ENCODE data around the gene PDXK. TPM values are rescaled to one million over a fixed set of nuclear protein-coding genes. Genes with fewer than 3 reads are reported as not detected.

Gene PDXK
- total and polyA plus RNA-seq, 2 of the 8 experiments (the other 6 are each of a cell fraction or from before 2014, with no cell fraction given) = 78.0 to 112 TPM

GRCh38 chr21:43733529-43734071 is 14.7 kb downstream of the PDXK start (continued):
- TF ChIP-seq POU5F1 (IDR thresholded peaks at IDR 0.05; ENCODE audit: low read depth, low read length) = no peak
- TF ChIP-seq SUZ12 (IDR thresholded peaks at IDR 0.05; ENCODE audit: low read length) = no peak
- no peak for TF ChIP-seq HDAC2 (IDR thresholded peaks at IDR 0.05; ENCODE audit: borderline replicate concordance in 1 of 2, low read depth in 2 of 2, low read length in 2 of 2)
- no peak for TF ChIP-seq ATF2 (IDR thresholded peaks at IDR 0.05; ENCODE audit: low read length)
- no peak for TF ChIP-seq POLR2AphosphoS5 (IDR thresholded peaks at IDR 0.05; ENCODE audit: low read depth, low read length)
- no peak for TF ChIP-seq RFX5 (IDR thresholded peaks at IDR 0.05; ENCODE audit: borderline replicate concordance, low read depth, low read length)
- TF ChIP-seq EGR1 (IDR thresholded peaks at IDR 0.05; ENCODE audit: borderline replicate concordance, low read depth, low read length) = no peak

All from H1 (cell line).